Left cardiac atrium (tissue), 4 donors: ENCODE measurements around the gene GULP1. TPM values are rescaled to one million over a fixed set of nuclear protein-coding genes. Genes with fewer than 3 reads are reported as not detected.

Source experiments
- ATAC-seq, 2 donors: fragments of 200-7000 bp; cut with Tn5 transposase; one replicate each; pipeline ENCODE4 v1.9.1; 2020; ENCODE audit warnings: mild to moderate bottlenecking in 2 of 2, moderate library complexity in 2 of 2
- DNase-seq: peaks from one replicate; pipeline ENCODE4 v3.0.0-alpha.2; 2020
- intact Hi-C, 2 donors: fragments of 100-400 bp; cut with DNase I; formaldehyde crosslinking; loops; one replicate each; pipeline versions ENCODE4 v1.14.1 to v1.15.1; 2022 to 2023
- total RNA-seq, 2 donors: library from RNA; stranded (reverse); fragmentation: NEBNext Ultra II Directional; extraction: Animal tissue kit (Norgen Biotek cat#: 25700); gene quantifications; one replicate each; pipeline ENCODE4 v1.2.1, GENCODE V29; 2021
- donor health status: DM: no; HTN: yes; CAD: no.
- donor health status: DM: no; HTN: yes; CAD: no; lungs with severe emphysema.
- donor health status: DM: yes; HTN: yes; CAD: no.
- donor health status: Dilated cardiomyopathy.

Gene GULP1
- total RNA-seq, 2 donors from 2014 or later, result 10.8 to 17.4 TPM

DNA sequence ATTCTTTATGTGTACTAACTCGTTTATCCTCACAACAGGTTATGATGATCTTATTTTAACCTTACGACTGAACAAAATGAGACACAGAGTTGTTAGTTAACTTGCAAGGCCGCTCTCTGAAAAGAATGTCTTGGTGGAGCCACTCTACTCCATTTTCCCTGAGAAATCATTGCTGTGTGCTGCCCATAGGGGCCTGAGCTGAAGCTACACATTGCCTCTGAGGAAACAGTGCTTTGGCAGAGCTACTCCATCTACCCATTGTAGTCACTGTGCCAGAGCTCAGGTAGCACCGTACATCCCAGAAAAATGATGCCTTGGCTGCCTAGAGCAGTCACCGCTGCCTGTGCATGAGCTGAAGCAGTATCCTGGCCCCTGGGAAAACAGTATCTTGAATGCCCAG lies 61.6 kb downstream of the GULP1 start:
- DNase-seq (no peak), ATAC-seq (no peak)
- intact Hi-C loops, result no loop called here

- no peak for ATAC-seq
- intact Hi-C loops, result no loop called here
- DNase-seq, result no peak
These were observed 69.0 kb downstream of the GULP1 start for GRCh38 chr2:188360485-188361263.

DNA sequence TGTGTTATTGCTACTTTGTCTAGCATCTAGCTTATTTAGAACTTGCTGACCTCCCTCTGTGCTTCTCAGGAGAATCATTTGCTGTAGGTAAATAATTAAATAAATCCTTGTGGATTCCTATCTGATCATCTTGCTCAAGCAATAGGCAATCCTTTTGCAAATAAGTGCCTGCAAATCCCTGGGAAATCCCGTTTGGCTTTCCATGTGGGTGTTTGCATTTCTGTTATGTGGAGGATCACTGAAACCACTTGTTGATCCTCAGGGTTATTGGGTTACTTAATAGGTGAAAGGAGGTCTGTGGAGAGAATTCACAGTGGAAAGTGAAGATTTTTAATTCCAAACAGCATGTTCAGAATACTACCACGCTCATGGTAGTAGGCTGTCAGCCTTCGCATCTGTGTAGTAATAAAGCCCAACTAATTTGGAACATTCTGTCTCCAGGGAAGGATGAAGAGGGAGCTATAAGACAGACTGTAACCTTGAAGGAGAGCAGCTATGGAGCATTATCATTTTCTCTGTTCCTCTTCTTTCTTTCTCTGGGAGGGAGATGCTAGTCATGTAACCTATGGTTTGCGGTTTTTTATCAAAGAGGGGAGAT lies 72.5 kb downstream of the GULP1 start:
- DNase-seq (no peak), ATAC-seq (no peak)
- intact Hi-C loops, result no loop called here

DNA sequence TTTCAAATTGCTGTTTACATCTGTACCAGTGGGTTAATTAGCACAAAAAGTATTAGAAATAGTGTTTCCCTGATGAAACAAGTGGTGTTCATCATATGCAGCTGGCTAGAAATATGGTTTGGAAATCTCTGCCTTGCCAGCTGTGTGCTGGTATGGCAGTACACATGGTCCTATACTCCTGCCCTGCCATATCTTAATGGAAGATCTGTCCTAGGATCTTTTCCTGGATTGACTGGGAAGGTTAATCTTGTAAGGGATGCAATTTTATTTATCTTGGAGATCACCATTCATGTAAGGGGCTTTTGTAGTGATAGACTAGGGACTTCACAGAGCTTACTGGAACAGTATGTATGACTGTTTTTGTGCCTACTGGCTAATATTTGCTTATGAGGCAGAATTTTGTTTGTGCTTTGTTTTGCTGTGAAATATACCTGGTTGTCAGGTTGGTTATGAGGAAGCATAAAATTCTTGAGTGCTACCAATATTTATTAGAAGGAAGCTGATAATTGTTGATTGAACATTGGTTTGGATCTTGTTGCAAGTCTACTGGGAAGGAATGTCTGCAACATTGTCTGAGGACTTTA lies 73.5 kb downstream of the GULP1 start:
- intact Hi-C loops, result loop anchor here in 1 of 2 donors (5.0 kb wide), 1 partner anchor 73 kb away; the partner anchor contains the start of gene GULP1
- DNase-seq (no peak), ATAC-seq (no peak)

GRCh38 chr2:188367164-188367563 lies 75.5 kb downstream of the GULP1 start:
- no peak for DNase-seq
- intact Hi-C loops, result loop anchor here in 1 of 2 donors (5.0 kb wide), 1 partner anchor 75 kb away; the partner anchor contains the start of gene GULP1
- no peak for ATAC-seq

DNA sequence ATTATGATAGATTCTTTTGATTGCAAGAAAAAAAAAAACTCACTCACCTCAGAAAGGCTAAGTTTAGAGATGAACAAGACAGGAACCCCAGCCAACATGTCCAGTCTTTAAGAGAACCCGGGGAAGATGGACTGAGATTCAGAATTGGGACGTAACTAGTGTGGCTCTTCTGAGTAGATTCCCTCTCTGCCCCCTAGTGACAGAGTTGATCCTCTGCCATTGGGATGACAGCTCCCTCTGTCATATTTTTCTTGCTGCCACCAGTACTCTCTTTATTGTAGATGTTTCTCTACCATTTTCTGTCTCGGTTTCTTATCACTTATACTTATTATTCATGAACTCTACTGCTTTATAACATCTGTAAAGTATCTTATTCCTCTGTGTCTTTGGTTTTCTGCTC lies 77.7 kb downstream of the GULP1 start:
- intact Hi-C loops, result loop anchor here in 1 of 2 donors (5.0 kb wide), 1 partner anchor 77 kb away; the partner anchor contains the start of gene GULP1
- ATAC-seq (peak in 1 of 2 donors; percentile 32), DNase-seq (no peak)

- no peak for ATAC-seq
- no peak for DNase-seq
- intact Hi-C loops, result loop anchor here in 1 of 2 donors (10.0 kb wide), 1 partner anchor 794 kb away; no protein-coding TSS in a partner anchor
These were observed 86.8 kb downstream of the GULP1 start for GRCh38 chr2:188378371-188378950.

DNA sequence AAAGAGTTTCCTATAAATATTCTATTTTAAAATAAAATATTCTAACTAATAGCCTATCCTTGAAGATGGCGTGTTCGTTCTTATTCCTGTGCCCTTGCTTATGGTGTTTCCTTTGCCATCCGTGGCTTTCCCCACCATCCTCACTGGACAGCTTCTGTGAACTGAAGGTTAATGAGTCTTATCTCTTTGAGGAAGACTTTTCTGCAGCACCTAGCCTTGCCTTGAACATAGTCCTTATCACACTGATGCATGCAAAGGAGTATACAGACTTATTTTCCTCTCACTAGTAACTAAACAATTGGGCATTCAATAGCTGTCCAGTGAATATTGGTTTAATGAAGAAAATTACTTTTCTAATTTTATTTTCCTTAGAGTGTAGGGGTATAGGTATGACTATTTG lies 88.1 kb downstream of the GULP1 start:
- intact Hi-C loops, result loop anchor here in 1 of 2 donors (10.0 kb wide), 1 partner anchor 795 kb away; no protein-coding TSS in a partner anchor
- no peak for ATAC-seq
- DNase-seq, result no peak

- intact Hi-C loops, result no loop called here
- ATAC-seq, result no peak
These were observed 88.6 kb downstream of the GULP1 start for GRCh38 chr2:188380280-188380679.

GRCh38 chr2:188381614-188382013 lies 89.9 kb downstream of the GULP1 start:
- intact Hi-C loops, result no loop called here
- ATAC-seq (no peak), DNase-seq (no peak)

More at GRCh38 chr2:188380280-188380679, 88.6 kb downstream of the GULP1 start:
- no peak for DNase-seq

GRCh38 chr2:188382107-188382506 lies 90.4 kb downstream of the GULP1 start:
- intact Hi-C loops, result no loop called here
- ATAC-seq (no peak), DNase-seq (no peak)

GRCh38 chr2:188383158-188383557 lies 91.5 kb downstream of the GULP1 start:
- ATAC-seq (no peak), DNase-seq (no peak)
- intact Hi-C loops, result no loop called here

- intact Hi-C loops, result no loop called here
- DNase-seq (no peak), ATAC-seq (no peak)
These were observed 94.2 kb downstream of the GULP1 start for GRCh38 chr2:188385857-188386256.

GRCh38 chr2:188388831-188389230 lies 97.2 kb downstream of the GULP1 start:
- intact Hi-C loops, result no loop called here
- ATAC-seq (no peak), DNase-seq (no peak)

DNA sequence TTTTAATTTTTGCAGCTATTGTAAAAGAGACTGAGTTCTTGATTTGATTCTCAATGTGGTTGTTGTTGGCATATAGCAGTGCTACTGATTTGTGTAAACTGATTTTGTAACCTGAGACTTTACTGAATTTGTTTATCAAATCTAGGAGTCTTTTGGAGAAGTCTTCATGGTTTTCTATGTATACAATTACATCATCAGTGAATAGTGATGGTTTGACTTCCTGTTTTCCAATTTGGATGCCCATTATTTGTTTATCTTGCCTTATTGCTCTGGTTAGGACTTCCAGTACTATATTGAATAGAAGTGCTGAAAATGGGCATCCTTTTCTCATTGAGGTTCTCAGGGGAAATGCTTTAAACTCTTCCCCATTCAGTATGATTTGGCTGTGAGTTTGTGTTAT lies 99.7 kb downstream of the GULP1 start:
- no peak for ATAC-seq

DNA sequence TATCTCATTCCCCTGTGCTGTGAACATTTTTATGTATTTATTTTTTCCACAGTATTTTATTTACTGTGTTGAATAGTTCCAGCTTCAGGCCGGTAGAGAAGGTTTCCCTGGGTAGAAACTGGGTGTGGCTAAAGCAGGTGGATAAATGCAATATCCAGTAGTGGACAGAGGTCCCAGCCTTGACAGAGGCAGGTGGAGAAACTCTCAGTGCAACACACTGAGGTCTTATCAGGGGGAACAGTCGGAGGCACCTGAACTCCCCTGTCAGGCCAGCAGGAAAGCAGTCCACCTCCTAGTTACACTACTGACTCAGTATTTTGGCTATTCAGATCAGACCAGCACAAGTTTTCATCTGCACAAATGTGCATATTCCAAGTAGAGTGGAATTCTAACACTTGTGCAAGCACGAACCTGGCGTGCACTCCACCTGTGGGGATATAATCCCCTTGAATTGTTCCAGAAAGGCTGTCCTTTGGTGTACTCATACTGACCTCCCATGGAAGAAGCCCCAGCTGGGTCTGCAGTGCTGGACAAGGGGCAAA lies 103.3 kb downstream of the GULP1 start:
- ATAC-seq (no peak), DNase-seq (no peak)
- intact Hi-C loops, result no loop called here

More for the DNA sequence above, 99.7 kb downstream of the GULP1 start:
- no peak for DNase-seq
- intact Hi-C loops, result no loop called here

DNA sequence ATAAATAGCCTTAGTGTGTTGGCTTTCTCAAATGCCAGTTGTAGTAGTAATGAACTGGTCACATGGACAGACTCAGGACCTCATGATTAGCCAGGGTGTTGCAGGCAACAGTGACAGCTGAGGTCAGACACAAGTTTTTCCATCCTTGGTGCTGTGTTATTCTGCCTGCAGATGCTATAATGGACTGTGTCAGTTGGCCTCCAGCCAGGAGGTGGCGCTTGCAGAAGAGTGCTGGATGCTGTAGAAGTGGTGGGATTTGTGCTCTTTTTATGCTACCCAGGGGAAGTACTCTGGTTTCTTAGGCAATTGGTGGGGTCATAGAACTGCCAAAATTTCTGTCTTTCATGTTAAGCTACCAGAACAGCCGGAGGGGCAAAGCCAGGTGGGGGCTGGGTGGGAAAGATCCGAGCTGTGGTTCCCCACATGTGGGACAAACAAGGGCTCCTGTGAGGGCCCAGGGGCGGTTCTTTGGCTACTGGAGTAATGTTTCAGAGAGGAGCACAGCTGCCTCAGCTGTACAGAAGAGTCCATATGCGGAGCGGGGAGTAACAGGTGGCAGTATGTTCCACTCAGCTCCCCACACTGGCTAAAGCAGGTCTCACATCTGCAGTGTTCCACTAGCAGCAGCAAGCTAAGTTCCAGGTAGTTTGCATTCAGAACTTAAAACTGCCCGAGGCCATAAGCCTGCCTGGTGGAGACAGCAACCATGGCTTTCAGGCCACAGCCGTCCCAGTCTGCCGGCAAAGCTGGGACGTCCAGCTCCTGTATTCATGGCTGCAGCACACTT lies 104.4 kb downstream of the GULP1 start:
- ATAC-seq, result no peak
- DNase-seq, result no peak
- intact Hi-C loops, result no loop called here

DNA sequence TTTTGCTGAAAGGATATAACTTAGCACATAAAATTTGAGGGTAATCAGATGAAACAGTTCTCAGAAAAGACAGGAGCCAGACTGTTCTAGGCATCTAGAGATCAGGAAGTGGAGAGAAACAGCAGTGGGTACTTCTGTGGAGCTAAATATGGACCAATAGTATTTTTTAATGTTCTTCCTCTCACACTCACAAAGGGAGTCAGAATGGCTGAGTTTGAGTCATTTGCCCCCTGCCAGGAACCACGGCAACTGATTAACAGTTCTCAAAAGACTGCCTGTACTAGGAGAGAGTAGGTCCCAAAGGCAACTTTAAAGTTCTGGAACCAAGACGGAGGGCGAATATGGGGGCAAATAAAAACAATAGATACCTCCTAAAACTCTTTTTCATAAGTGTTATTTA lies 107.5 kb downstream of the GULP1 start:
- ATAC-seq (no peak), DNase-seq (no peak)
- intact Hi-C loops, result no loop called here

GRCh38 chr2:188403676-188404075 lies 112.0 kb downstream of the GULP1 start:
- ATAC-seq, result no peak
- DNase-seq, result no peak
- intact Hi-C loops, result no loop called here
